Left ventricle myocardium inferior (tissue), 1 donor: ENCODE measurements around the gene ETNK2. TPM values are rescaled to one million over a fixed set of nuclear protein-coding genes. Genes with fewer than 3 reads are reported as not detected.

Experiments
- DNase-seq: peaks from one replicate; pipeline ENCODE4 v3.0.0-alpha.2; 2020
- H3K27ac ChIP-seq: fragments of 200-600 bp; replicated peaks from 2 replicates; pipeline ENCODE4 v1.8.0; 2021
- H3K27me3 ChIP-seq: fragments of 200-600 bp; 2 replicates; pipeline ENCODE4 v1.8.0; 2021; ENCODE audit warnings: low read depth
- H3K36me3 ChIP-seq: fragments of 200-600 bp; 2 replicates; pipeline ENCODE4 v1.8.0; 2021
- H3K4me1 ChIP-seq: fragments of 200-600 bp; 2 replicates; pipeline ENCODE4 v1.8.0; 2021
- H3K4me3 ChIP-seq: fragments of 200-600 bp; 2 replicates; pipeline ENCODE4 v1.8.0; 2021; ENCODE audit warnings: mild to moderate bottlenecking, moderate library complexity
- H3K9me3 ChIP-seq: fragments of 200-600 bp; replicated peaks from 2 replicates; pipeline ENCODE4 v1.8.0; 2021
- CTCF ChIP-seq: fragments of 200-600 bp; IDR thresholded peaks from 2 replicates; pipeline ENCODE4 v1.8.0; 2021; ENCODE audit warnings: antibody characterized with exemption, mild to moderate bottlenecking, borderline replicate concordance
- intact Hi-C: fragments of 100-400 bp; cut with micrococcal nuclease; formaldehyde crosslinking; loops from one replicate; pipeline ENCODE4 v1.11.0; 2022
- total RNA-seq: library from RNA; stranded (reverse); fragmentation: NEBNext Ultra II Directional; extraction: Animal tissue kit (Norgen Biotek cat#: 25700); gene quantifications from one replicate; pipeline ENCODE4 v1.2.1, GENCODE V29; 2021
- donor health status: DM: no; HTN: yes; CAD: no; lungs with severe emphysema.

The ETNK2 gene
- total RNA-seq, 1 donor from 2014 or later: 4.4 TPM

DNA sequence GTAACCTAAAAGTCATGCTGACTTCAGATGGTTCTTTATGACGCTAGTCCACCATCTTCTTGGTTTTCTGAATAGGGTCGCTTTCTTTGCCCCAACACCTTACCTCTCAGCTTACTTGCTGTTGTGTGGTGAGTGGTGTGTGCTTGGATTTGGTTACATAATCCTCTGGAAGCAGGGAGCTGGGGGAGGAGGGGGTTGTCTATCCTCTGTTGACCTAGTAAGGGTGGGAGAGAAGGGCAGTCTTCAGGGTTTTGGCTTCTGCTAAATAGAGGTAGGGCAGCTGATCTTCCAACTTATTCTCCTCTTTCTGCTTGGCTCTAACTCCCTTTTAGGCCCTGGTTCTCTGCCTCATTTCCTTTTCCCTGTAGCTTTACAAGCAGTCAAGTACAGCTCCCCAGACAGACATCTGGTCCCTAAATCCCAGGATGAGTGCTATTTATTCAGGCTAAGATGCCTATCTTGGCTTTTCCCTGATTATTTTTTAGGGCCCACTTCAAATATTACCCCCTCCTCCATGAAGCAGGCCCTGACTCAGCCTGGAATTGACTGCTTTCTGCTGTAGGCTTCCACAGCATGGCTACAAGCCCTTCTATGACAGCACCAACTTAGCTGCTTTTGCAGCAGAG is 20.7 kb upstream of the ETNK2 start:
- intact Hi-C loops: no loop called here
- TF ChIP-seq CTCF: no peak
- no peak for DNase-seq
- Histone ChIP-seq H3K36me3 (no peaks in the 10 kb centered on the region), H3K9me3 (peaks cover 29% of the 10 kb centered on the region), H3K4me3 (no peak overlapping the region), H3K27ac (no peak overlapping the region), H3K4me1 (no peaks in the 10 kb centered on the region), H3K27me3 (peaks cover 39% of the 10 kb centered on the region)

DNA sequence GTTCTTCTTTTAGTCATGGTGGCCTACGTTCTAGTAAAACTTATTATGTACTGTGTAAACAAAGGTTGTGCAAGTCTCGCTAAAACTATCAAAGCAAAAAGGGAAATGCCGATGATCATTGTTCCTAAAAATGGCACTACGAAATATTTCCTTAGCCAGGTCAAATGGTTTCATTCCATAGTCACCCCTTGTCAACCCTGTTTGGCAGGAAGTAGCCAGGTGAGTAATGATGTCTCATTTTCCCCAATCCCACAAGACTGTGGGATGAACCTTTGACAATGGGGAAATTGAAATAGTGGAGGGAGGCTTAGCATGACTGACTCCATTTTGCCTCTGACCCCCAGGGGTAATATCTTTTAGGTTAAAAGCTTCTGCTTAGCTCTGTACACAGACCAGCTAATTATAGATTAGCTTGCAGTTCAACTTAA is 19.9 kb upstream of the ETNK2 start:
- no peaks in the 10 kb centered on the region for H3K4me1 ChIP-seq
- no peaks in the 10 kb centered on the region for H3K36me3 ChIP-seq
- no peak overlapping the region for H3K27ac ChIP-seq
- no peak for DNase-seq
- peaks cover 36% of the 10 kb centered on the region for H3K27me3 ChIP-seq
- no peak overlapping the region for H3K4me3 ChIP-seq
- TF ChIP-seq CTCF: no peak
- H3K9me3 ChIP-seq: peaks cover 29% of the 10 kb centered on the region
- intact Hi-C loops: no loop called here

DNA sequence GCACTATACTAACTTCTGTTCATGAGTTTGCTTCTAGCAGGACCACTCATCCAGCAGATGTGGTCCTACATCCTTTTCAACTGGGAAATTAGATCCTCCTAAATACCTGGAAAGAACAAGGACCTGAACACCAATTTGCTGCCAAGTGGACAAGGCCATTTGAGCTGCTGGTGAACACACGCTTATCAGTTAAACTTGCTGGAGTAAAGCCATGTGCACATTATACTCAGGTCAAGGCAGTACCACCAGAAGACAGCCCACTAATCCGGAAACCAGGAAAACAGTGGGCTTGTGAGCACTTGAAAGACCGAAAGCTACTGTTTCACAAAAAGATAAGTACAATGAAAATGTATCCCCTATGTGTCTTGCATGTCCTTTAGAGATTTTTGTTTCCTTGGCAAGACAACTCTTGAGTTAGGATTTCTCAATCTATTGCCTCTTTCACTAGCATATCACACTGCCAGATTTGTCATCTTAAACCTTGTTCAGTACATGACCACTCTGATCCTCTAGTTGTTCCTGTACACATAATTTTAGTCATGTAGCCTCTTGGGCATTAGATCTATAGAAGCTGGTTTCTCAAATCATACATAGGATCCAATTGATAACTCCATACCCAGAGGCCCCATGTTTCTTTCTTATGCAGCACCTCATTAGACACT is 18.8 kb upstream of the ETNK2 start:
- DNase-seq: no peak
- H3K4me1 ChIP-seq: no peaks in the 10 kb centered on the region
- intact Hi-C loops: no loop called here
- TF ChIP-seq CTCF: no peak
- no peak overlapping the region for H3K27ac ChIP-seq
- H3K9me3 ChIP-seq: peaks cover 29% of the 10 kb centered on the region
- H3K27me3 ChIP-seq: peaks cover 35% of the 10 kb centered on the region
- H3K4me3 ChIP-seq: no peak overlapping the region
- no peaks in the 10 kb centered on the region for H3K36me3 ChIP-seq

- Histone ChIP-seq H3K27me3 (peaks cover 28% of the 10 kb centered on the region), H3K27ac (no peak overlapping the region), H3K4me3 (no peak overlapping the region), H3K36me3 (no peaks in the 10 kb centered on the region), H3K4me1 (no peaks in the 10 kb centered on the region), H3K9me3 (peaks cover 29% of the 10 kb centered on the region)
- no peak for TF ChIP-seq CTCF
- DNase-seq: no peak
- intact Hi-C loops: loop anchor here (10.0 kb wide), 1 partner anchor 225 kb away; no protein-coding TSS in a partner anchor
These were observed 18.0 kb upstream of the ETNK2 start for GRCh38 chr1:204169858-204170257.

GRCh38 chr1:204167730-204168129 is 15.9 kb upstream of the ETNK2 start:
- H3K27ac ChIP-seq: no peak overlapping the region
- intact Hi-C loops: loop anchor here (10.0 kb wide), 1 partner anchor 227 kb away; no protein-coding TSS in a partner anchor
- H3K27me3 ChIP-seq: peaks cover 15% of the 10 kb centered on the region
- DNase-seq: no peak
- no peaks in the 10 kb centered on the region for H3K4me1 ChIP-seq
- no peaks in the 10 kb centered on the region for H3K36me3 ChIP-seq
- TF ChIP-seq CTCF: no peak
- no peak overlapping the region for H3K4me3 ChIP-seq
- H3K9me3 ChIP-seq: peaks cover 29% of the 10 kb centered on the region
